ENCODE measurements around the gene DBNDD2. TPM values are rescaled to one million over a fixed set of nuclear protein-coding genes. Genes with fewer than 3 reads are reported as not detected.

Gene DBNDD2
- total RNA-seq, 6 experiments from 2014 or later: 2.3 to 5.3 (median 3.3) TPM

GRCh38 chr20:45427236-45428149, 19.4 kb downstream of the DBNDD2 start:
- DNase-seq: no peak
- H3K4me3 ChIP-seq: no peak overlapping the region
- WGBS (ENCODE audit: insufficient coverage, low coverage, low lambda C conversion rate, missing lambda C conversion rate): 83% methylated on average over 7 of the region's 14 CpGs
- H3K27ac ChIP-seq: no peak overlapping the region
- H3K9me3 ChIP-seq: no peaks in the 10 kb centered on the region
- H3K27me3 ChIP-seq: no peaks in the 10 kb centered on the region
- ATAC-seq: peak in 1 of 4 donors; percentile 13
- H3K36me3 ChIP-seq: peaks cover 0 to 20% (median 7%) of the 10 kb centered on the region in 4 donors
- no peaks in the 10 kb centered on the region for H3K4me1 ChIP-seq
- intact Hi-C loops (cut with DNase I): loop anchor here in 1 of 2 donors (10.0 kb wide), 1 partner anchor 53 kb away; the partner anchor contains the start of gene TP53TG5
- TF ChIP-seq, protein P1, sequence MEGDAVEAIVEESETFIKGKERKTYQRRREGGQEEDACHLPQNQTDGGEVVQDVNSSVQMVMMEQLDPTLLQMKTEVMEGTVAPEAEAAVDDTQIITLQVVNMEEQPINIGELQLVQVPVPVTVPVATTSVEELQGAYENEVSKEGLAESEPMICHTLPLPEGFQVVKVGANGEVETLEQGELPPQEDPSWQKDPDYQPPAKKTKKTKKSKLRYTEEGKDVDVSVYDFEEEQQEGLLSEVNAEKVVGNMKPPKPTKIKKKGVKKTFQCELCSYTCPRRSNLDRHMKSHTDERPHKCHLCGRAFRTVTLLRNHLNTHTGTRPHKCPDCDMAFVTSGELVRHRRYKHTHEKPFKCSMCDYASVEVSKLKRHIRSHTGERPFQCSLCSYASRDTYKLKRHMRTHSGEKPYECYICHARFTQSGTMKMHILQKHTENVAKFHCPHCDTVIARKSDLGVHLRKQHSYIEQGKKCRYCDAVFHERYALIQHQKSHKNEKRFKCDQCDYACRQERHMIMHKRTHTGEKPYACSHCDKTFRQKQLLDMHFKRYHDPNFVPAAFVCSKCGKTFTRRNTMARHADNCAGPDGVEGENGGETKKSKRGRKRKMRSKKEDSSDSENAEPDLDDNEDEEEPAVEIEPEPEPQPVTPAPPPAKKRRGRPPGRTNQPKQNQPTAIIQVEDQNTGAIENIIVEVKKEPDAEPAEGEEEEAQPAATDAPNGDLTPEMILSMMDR (IDR thresholded peaks at IDR 0.05): no peak
- TF ChIP-seq POLR2A (IDR thresholded peaks at IDR 0.05): no peak

DNA sequence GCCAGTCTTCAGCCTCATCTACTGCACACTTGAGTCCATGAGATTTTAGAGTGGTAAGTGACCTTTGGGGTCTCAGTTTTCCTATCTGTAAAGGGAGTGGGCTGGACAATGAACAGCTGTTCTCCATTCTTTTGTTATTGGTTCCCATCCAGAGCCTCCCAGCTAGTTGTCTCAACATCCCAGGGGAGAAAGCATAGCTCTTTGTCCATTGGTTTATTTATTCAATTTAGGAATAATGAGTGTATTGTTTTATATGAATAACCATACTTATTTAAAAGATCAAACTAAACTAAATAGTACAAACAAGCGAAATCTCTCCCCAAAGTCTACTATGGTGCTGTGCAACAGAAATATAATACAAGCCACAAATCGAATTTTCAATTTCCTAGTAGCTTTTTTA, 21.5 kb downstream of the DBNDD2 start:
- 46% methylated on average over 2 of the region's 2 CpGs for WGBS (ENCODE audit: insufficient coverage, low coverage, low lambda C conversion rate, missing lambda C conversion rate)
- H3K4me3 ChIP-seq: no peak overlapping the region
- H3K27ac ChIP-seq: no peak overlapping the region
- intact Hi-C loops (cut with DNase I): loop anchor here in 1 of 2 donors (10.0 kb wide), 1 partner anchor 55 kb away; the partner anchor contains the start of gene TP53TG5
- TF ChIP-seq POLR2A (IDR thresholded peaks at IDR 0.05): no peak
- TF ChIP-seq, protein P1 (IDR thresholded peaks at IDR 0.05): no peak
- no peak for DNase-seq
- peaks cover 0 to 8% (median 2%) of the 10 kb centered on the region in 4 donors for H3K36me3 ChIP-seq
- no peak for ATAC-seq
- H3K9me3 ChIP-seq: no peaks in the 10 kb centered on the region
- no peaks in the 10 kb centered on the region for H3K4me1 ChIP-seq
- no peaks in the 10 kb centered on the region for H3K27me3 ChIP-seq

DNA sequence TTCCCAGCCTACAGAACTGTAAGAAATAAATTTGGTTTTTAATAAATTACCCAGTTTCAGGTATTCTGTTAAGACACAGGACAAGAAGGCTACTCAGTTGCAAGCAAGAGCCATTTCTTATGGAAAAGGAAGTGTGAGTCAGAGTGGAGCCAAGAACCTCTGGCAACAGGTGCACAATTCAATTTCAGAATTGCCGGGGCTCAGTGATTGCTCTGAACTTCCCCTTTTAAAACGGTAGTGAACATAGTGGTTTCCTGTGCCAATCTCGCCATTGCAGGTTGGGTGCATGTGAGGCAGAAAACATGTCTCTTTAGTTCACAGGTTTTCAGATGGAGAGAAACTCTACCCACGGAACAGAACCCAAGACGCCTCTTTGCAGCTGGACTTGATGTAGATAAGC, 24.2 kb downstream of the DBNDD2 start:
- H3K9me3 ChIP-seq: no peaks in the 10 kb centered on the region
- no peaks in the 10 kb centered on the region for H3K36me3 ChIP-seq
- no peak overlapping the region for H3K4me3 ChIP-seq
- DNase-seq (no peak), ATAC-seq (no peak)
- intact Hi-C loops (cut with DNase I): no loop called here
- H3K4me1 ChIP-seq: no peaks in the 10 kb centered on the region
- 57% methylated on average over 5 of the region's 5 CpGs for WGBS (ENCODE audit: insufficient coverage, low coverage, low lambda C conversion rate, missing lambda C conversion rate)
- H3K27me3 ChIP-seq: no peaks in the 10 kb centered on the region
- H3K27ac ChIP-seq: no peak overlapping the region
- no peak for TF ChIP-seq POLR2A (IDR thresholded peaks at IDR 0.05)
- TF ChIP-seq, protein P1 (IDR thresholded peaks at IDR 0.05): no peak

- 61% methylated on average over 3 of the region's 3 CpGs for WGBS (ENCODE audit: insufficient coverage, low coverage, low lambda C conversion rate, missing lambda C conversion rate)
- intact Hi-C loops (cut with DNase I): no loop called here
- no peaks in the 10 kb centered on the region for H3K27me3 ChIP-seq
- no peaks in the 10 kb centered on the region for H3K36me3 ChIP-seq
- H3K4me3 ChIP-seq: no peak overlapping the region
- H3K27ac ChIP-seq: no peak overlapping the region
- no peak for TF ChIP-seq POLR2A (IDR thresholded peaks at IDR 0.05)
- DNase-seq: no peak
- H3K4me1 ChIP-seq: no peaks in the 10 kb centered on the region
- H3K9me3 ChIP-seq: no peaks in the 10 kb centered on the region
- no peak for ATAC-seq
Observed at GRCh38 chr20:45433316-45433715, 25.2 kb downstream of the DBNDD2 start.

GRCh38 chr20:45433976-45434375, 25.9 kb downstream of the DBNDD2 start:
- H3K4me3 ChIP-seq: no peak overlapping the region
- no peaks in the 10 kb centered on the region for H3K9me3 ChIP-seq
- ATAC-seq (no peak), DNase-seq (no peak)
- no peak overlapping the region for H3K27ac ChIP-seq
- H3K36me3 ChIP-seq: no peaks in the 10 kb centered on the region
- intact Hi-C loops (cut with DNase I): no loop called here
- WGBS (ENCODE audit: insufficient coverage, low coverage, low lambda C conversion rate, missing lambda C conversion rate): no CpG with 5 or more reads among the region's 4 CpGs
- no peaks in the 10 kb centered on the region for H3K27me3 ChIP-seq
- no peaks in the 10 kb centered on the region for H3K4me1 ChIP-seq
- no peak for TF ChIP-seq POLR2A (IDR thresholded peaks at IDR 0.05)
- TF ChIP-seq, protein P1 (IDR thresholded peaks at IDR 0.05): no peak
